HTERT RPE-1 (cell line): ENCODE measurements around the gene ITGA2B.

ENCODE experiments used
- in situ Hi-C: fragments of 300-500 bp; cut with MboI; formaldehyde crosslinking; loops from 4 replicates; pipeline ENCODE4 v1.14.3; 2020; ENCODE audit warnings: low sequenced_read_pairs

The ITGA2B gene

DNA sequence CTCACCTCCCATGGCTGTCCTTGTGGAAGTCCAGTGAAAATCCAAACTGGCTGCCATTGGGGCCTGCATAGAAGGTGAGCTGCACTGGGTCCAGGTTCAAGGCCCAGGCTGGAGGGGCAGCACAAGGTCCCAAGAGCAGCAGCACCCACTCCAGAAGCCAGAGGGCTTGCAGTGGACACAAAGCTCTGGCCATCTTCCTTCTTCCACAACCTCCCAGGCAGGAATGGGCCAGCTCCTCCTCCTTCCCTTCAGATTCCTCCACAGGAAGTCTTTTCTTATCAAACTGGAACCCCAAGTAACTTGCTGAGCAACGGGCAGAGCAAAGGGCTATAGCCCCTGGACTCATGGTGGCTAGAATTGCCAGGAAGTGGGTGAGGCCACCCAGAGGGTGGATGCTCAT lies at the start of gene ITGA2B:
TSS of gene ITGA2B (minus strand) at position 369 of the 400 bp plus-strand sequence. CDS start at position 193, 176 bp downstream.
- in situ Hi-C loops, result no loop called here

DNA sequence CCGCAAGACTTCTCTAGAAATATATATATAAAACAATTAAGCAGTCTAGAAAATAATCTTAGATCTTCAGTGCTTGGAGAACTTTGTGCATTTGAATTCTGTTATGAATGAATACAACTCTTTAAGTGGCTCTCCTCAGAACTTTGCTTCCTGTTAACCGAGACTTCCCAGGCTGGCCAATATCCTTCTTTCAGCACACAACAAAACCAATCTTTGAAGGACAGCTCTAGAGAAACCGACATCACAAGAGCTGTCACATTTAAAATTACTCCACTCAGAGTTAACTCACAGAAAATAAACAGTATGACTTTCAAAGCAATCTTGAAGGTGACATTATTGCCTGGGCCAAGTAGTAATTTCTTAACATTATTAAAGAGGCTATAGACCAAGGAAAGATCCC lies 49.7 kb upstream of the ITGA2B start:
- in situ Hi-C loops, result no loop called here

DNA sequence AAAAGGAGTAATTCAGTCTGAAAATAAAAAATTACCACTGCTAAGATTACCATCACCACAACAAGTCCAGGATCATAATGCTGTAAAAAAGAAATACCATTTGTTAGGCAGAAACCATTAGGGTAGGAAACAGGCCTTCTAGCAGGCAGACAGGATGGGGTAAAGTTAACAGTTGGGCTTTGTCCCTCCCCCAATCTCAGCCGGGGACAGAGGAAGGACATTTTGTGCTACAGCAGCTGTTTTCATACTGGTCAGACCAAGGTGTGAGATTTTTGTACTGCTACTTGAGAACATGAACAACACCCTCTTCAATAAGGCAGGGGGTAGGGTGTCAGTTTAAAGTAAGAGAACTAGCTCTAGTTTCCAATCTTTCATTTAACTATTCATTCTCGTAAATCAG lies 49.2 kb upstream of the ITGA2B start:
- in situ Hi-C loops, result no loop called here

DNA sequence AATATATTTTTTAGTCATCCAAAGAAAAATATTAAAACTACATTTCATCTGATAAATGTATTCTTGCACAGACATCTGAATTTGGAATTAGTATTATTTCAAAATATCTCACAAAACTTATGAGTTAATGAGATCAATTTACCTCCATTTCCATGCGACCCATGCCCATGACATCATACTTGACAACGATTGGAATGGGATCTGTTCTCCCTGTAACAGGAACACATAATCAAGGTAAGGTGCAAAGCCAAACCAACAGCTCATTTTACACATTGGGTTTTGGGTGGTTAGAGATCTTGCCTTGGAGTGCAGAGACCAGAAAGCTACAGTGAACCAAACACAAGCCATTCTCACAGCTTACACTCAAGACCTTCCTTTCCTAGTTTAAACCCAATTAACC lies 46.9 kb upstream of the ITGA2B start:
- in situ Hi-C loops, result no loop called here

DNA sequence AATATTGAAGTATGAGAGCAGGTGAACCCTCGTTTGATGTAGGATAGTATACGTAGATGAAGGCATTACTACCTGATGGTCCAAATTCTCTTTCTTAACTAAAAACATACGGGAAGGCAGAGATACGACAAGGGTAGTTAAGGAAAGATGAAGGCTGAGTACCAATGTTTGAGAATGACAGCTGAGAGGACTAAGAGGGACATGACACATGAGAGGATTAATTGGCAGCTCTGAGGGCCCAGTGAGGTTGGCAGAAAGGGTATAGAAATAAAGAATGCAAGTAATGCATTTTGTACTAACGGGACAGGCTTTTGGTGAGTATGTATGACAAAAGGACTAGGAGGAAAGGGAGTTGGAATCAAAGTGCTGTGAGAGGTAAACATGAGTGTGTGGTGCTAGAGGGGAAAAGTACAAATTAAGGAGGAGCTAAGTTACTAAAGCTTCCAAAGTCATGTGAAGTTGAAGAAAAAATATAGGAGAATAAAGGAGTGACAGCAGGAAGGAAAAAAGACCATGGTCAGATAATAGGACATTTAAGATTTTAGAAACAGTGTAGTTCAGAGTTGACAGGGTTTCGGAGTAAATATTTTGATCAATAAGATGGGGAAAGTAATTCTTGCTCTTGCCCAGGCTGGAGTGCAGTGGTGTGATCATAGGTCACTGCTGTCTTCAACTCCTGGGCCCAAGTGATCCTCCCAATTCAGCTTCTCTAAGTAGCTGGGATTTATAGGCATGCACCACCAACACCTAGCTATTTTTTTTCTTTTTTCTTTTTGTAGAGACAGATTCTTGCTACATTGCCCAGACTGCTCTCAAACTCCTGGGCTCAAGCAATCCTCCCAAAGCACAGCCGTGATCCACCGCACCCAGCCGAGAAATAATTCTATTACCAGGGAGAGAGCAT lies 43.1 kb upstream of the ITGA2B start:
- in situ Hi-C loops, result no loop called here

DNA sequence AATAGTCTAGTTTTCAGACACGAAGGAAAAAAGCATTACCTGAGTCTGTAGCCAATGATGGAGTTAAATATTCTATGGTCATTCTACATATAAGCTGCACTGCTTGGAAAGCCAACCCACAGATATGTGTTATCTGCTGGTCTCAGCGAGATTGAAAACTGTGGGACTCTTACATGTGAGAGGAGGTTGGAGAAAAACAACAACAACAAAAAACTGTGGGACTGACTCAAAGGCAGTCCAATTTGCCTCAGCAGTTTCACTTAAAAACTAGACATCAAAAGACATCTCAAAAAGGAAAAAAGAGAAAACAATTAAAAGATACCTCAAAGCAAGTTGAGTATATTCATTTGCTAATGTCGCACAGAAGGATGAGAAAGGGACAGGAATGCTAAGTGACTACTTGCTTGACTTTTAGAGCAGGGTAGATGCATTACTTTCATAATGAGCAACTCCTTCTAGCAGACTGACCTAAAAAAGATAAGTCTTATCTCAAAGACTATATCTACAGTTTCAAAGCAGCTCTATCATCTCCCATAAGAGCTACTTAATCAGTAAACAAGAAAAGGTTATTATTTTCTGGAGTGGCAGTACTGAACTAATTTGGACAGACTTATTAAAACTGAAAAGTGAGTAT lies 35.5 kb upstream of the ITGA2B start:
- in situ Hi-C loops, result no loop called here

DNA sequence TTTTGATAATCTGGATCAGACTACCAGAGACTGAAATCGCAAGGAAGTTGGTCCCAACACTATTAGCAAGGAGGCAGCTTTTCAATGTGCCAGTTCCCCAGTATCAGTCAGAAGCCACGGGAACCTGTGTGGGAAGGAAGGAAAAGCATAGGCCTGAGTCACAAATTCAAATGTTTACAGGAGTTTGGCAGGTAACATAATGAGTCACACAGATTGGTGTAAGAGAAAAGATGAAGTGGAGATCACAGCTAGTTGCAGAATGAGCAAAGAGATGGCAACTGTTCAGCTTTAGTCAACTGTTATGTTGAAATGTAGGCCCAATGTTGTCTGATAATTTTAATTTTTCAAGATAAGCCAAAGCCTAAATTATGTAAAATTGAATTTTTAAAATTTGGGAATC lies 28.1 kb upstream of the ITGA2B start:
- in situ Hi-C loops, result no loop called here

DNA sequence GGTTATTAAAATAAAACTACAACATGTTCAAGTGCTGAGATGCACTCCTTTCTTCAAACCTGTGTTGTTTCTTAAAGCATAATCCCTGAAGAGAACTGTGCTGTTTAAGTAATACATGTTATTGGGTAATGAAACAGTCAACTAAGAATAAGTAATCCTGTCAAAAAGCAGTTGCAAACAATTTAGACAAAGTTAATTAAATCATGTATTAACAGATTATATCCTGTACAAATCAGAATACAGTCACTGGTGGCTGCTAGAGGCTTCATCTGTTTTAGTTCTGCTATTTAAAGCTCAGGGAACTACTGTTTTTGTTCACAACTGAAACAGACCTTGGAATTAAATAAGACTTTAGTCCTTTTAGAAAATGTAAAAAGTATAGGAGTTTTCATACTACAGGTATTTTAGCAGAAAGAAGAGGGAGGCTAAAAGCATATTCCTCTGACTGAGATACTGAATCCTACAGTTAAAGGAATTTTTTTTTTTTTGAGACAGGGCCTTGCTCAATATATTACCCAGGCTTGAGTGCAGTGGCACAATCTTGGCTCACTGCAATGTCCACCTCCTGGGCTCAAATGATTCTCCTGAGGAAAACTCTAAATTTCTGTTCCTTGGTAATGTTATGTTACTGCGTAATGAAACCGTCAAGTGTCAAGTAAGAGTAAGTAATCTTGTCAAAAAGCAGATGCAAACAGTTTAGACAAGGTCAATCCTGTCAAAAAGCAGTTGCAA lies 27.3 kb upstream of the ITGA2B start:
- in situ Hi-C loops, result no loop called here

DNA sequence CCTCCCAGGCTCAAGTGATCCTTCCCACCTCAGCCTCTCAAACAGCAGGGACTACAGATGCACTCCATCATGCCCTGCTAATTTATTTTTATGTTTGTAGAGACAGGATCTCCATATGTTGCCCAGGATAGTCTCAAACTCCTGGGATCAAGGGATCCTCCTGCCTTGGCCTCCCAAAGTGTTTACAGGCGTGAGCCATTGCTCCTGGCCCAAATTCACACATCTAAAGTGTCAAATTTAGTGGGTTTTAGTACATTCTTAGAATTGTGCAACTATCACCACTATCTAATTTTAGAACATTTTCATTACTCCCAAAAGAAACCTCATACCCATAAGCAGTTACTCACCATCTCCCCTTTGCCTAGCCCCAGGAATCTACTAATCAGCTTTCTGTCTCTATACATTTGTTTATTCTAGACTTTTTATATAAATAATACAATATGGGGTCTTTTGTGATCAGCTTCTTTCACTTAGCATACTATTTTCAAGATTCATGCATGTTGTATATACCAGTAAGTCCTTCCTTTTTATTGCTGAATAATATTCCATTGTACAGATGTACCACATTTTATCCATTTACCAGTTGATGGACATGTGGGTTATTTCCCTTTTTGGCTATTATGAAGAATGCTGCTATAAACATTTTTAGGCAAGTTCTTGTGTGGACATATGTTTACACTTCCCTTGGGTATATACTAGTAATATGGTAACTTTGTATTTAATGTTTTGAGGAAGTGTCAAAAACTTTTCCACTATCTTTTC lies 25.1 kb upstream of the ITGA2B start:
- in situ Hi-C loops, result no loop called here

DNA sequence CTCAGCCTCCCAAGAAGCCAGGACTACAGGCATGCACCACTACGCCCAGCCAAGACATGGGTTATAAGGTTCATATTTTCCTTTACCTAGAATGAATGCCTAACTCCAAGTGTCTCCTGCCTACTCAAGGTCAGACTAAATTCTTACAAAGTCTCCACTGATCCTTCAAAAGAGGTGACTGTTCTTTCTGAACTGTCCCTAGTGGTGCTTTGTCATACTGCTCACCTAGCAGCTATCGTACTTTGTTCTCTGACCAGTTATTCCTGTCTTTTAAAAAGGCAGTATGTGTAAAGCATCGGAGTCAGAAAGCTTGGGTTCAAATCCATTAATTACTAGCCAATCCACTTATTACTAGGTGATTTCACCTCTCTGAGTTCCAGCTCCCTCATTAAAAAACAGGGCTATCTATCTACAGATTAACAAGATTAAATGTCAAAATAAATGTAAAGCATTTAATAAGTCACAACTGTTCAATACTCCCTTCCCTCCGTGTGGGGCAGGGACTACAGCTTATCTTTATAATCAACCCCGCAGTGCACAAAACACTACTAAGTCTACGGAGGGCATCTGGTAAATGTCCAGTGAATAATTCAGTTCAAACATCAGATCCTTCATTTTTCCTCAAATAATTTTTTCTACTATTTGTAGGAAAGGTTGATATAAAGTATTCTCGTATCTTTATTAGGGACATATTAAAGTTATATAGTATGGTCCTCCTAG lies 20.0 kb upstream of the ITGA2B start:
- in situ Hi-C loops, result no loop called here

DNA sequence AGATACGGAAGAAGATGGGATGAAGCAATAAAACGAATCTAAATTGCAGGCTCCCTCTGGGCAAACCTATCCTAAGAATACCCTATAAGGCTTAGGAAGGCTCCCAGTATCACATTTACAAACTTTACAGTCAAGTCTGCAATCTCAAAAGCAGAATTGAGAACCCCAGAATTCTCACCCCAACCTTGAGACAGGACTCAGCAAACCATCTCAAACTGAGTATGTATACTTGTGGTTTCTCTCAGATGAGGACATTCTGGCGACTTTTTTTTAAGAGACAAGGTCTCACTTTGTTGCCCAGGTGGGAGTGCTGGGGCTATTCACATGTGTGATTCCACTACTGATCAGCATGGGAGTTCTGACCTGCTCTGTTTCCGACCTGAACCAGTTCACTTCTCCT lies 19.3 kb upstream of the ITGA2B start:
- in situ Hi-C loops, result no loop called here

DNA sequence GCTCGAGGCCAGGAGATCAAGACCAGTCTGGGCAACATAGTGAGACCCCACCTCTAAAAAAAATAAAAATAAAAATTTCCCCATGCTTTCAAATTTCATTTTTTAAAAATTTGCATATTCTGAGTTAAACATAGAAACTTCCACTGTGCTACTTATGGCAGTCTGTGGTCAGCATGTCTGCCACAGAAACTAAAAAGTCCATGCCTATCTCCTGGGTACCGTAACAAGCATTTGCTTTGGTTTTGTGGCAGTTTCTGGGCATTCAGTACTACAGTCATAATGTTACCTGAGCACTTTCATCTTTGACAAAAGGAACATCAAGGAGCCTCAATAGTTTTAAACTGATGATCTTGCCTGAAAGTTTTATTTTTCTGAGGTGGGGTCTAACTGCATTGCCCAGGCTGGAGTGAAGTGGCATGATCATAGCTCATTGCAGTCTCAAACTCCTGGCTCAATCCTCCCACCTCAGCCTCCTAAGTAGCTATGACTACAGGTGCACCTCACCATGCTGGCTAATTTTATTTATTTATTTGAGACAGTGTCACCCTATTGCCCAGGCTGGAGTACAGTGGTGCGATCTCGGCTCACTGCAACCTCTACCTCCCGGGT lies 13.2 kb upstream of the ITGA2B start:
- in situ Hi-C loops, result no loop called here

DNA sequence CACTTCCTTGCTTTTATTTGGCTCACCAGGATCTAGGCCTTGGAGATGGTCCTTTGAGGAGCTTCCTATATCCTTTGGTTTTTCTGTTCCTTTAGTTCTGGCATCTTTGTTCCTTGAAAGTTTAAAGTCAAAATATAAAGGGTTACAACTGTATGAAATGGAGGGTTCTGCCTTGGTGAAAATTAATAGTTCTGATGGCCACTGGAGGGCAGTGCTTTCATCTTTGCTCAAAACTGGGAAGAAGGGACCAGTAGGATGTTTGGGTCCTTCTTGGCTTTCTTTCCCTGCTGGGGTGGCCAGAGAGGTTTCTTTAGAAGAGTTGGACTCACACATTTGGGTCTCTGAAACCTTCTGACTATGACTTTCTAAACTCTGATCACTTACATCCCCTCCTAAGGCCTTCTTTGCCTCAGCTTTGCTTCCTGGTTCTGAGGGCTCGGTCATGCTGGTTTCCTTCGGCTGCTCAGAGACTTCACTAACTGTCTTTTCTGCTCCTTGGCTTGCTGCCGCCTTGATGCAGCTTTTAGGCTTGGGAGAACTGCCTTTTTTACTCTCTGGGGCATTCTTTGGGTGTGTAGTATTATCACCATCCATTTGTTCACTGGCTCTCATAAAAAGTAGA lies 10.9 kb upstream of the ITGA2B start:
- in situ Hi-C loops, result no loop called here

DNA sequence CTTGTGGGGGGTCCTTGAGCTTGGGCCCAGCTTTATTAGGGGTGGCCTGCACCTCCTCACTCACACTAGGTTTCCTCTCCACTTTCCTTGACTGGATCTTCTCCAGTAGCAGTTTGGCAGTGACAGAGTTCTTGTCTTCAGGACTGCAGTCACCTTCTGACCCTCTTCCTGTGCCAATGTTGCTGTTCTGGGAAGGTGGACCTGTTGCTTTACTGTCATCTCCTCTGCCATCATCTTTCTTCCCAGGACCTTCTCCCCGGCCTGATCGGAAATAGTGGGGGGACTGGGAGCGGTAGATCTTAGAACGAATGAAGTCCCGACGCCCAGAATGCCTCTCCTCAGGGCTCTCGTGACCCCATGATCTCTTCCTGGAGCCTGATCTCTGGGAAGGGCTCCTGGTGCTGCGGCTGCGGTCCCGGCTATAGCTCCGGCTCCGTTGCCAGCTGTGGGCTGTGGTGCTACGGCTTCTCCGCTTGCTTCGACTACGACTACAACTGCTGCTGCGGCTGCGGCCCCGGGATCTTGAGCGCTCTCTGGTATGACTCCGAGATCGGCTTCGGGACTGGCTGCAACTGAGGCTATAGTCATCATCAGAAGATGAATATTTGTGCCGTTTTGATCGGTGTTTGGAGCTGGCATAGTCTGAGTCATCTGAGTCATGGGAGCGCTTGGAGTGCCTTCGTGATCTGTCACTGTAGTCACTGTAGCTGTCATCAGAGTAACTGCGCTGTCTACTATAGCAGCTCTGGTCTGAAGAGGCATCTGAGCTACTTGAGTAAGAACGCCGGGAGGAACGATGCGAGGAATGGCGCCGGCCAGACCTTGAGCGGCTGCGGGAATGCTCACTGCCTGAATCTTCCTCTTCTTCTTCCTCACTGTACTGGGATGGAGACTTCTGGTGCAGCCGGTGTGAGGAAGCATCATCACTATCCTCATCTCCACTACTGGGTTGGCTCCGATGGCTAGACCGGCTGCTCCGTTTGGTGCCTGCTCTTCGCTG lies 9.5 kb upstream of the ITGA2B start:
- in situ Hi-C loops, result no loop called here

DNA sequence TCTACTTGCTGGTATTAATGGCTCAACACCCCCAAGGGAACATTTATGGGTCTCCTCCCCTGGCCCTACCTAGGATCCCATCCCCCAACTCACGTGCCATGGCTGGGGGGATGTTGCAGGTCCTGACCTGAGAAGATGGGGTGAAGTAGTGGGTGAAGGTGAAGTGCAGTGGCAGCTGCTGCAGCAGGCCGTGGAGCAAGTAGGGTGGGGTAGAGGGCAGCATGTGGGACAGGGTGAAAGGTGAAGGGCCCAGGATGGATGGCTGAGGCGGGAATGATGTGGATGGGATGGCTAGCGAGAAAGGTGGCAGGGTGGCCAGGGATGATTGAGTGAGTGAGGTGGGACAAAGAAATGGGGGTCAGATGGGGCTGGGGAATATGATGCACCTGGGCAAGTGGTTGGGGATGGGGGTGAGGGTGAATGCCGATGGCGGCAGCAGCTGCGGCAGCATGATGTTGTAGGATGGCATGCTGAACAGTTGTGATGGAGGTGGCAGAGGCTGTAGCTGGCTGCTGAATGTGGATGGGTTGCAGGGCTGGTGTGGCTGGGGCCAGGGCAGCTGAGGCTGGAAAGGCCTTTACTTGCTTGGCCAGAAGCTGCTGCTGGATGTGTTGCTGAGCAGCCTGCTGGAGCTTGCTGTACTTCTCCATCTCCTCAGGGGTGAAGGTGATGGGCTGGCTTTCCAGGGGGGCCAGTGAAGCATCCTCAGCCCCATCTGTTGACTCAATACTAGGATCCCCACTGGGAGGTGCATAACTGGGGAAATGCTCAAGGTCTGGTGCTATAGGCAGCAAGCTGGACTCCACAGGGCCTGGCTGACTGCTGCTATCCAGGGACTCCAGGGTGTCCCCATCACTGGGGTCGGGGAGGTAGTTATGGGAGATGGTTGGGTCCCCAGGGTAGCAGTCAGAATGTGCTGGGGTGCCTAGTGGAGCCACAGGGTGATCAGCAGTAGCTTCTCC lies 8.3 kb upstream of the ITGA2B start:
- in situ Hi-C loops, result no loop called here

DNA sequence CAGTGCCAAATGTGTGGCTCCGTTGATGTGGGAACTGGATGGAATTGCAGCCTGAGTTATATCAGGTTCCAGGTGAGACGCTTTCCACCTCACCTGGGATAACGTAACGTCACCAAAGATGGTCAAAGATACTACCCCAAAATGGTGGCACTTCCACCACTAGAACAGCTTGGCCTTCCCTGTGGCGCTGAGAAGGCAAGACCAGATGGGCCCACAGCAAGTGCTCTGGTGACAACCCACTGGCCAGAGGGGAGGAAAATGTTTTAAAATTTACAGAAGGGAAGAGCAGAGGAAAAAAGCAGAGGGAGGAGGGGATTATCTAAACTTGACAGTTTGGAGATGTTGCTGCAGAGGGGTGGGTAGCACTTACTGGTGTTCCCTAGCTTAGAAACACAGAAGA lies 7.5 kb upstream of the ITGA2B start:
- in situ Hi-C loops, result no loop called here

DNA sequence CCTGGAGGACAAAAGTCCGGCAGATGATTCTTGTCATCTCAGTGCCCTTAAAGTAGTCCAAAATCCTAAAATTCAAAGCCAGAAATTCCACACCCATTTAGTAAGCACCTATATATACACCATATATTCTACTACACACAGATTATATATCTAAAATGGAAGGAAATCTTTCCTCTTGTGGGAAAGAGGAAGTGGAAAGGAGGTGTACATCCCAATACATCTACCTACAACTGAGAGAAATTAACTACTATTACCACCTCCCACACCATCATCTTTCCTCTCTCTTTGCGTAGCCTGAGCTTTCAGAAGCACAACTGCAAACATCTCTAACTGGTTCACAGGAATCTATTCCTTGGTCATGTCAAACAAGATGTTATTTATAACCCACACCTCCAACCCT lies 5.4 kb upstream of the ITGA2B start:
- in situ Hi-C loops, result no loop called here
